DND-41 (cell line): ENCODE data around the gene TLE4.

ENCODE experiments used
- ATAC-seq: fragments of 200-7000 bp; cut with Tn5 transposase; 3 replicates; pipeline ENCODE4 v1.9.1; 2021; ENCODE audit warnings: low read depth; ENCODE audit not compliant: insufficient read depth
- DNase-seq: peaks from one replicate; pipeline ENCODE4 v3.0.0-alpha.2; 2020
- H2AFZ ChIP-seq: 2 replicates; pipeline ENCODE4 v1.6.0; 2012; ENCODE audit warnings: low read depth, low read length
- H3K27ac ChIP-seq: 2 replicates; pipeline ENCODE4 v1.5.1; 2012; ENCODE audit warnings: low read length, inconsistent platforms
- H3K27me3 ChIP-seq: fragments of 200-600 bp; sonication (generic); 2 replicates; pipeline ENCODE4 v1.6.0; 2012; ENCODE audit warnings: low read length, mild to moderate bottlenecking, inconsistent platforms; ENCODE audit not compliant: insufficient read depth, poor library complexity
- H3K36me3 ChIP-seq: 2 replicates; pipeline ENCODE4 v1.5.1; 2012; ENCODE audit warnings: low read length, inconsistent platforms; ENCODE audit not compliant: insufficient read depth
- H3K4me1 ChIP-seq: 2 replicates; pipeline ENCODE4 v1.5.1; 2012; ENCODE audit warnings: mild to moderate bottlenecking, low read length; ENCODE audit not compliant: insufficient read depth
- H3K4me2 ChIP-seq: 2 replicates; pipeline ENCODE4 v1.6.0; 2012; ENCODE audit warnings: mild to moderate bottlenecking, moderate library complexity, low read length, inconsistent platforms; ENCODE audit not compliant: insufficient read depth
- H3K4me3 ChIP-seq, 2 experiments: fragments of 200-600 bp in 1 of 2; shearing (Covaris generic) in 1 of 2; 2 replicates each; pipeline ENCODE4 v1.5.1; 2012 to 2016; ENCODE audit warnings: inconsistent platforms in 2 of 2, low read length in 2 of 2, mild to moderate bottlenecking in 2 of 2, low read depth in 1 of 2, moderate library complexity in 1 of 2
- H3K79me2 ChIP-seq: 2 replicates; pipeline ENCODE4 v1.6.0; 2012; ENCODE audit warnings: low read length, inconsistent platforms; ENCODE audit not compliant: insufficient read depth
- H3K9ac ChIP-seq: 2 replicates; pipeline ENCODE4 v1.6.0; 2012; ENCODE audit warnings: low read depth, mild to moderate bottlenecking, inconsistent platforms, low read length, moderate library complexity
- H3K9me3 ChIP-seq: 2 replicates; pipeline ENCODE4 v1.5.1; 2012; ENCODE audit warnings: low read length, moderate library complexity, mild to moderate bottlenecking, inconsistent platforms; ENCODE audit not compliant: insufficient read depth, severe bottlenecking
- H4K20me1 ChIP-seq: 2 replicates; pipeline ENCODE4 v1.6.0; 2012; ENCODE audit warnings: low read length; ENCODE audit not compliant: insufficient read depth
- EZH2 ChIP-seq: IDR thresholded peaks from 3 replicates; pipeline ENCODE4 v1.6.1; 2012; ENCODE audit warnings: borderline replicate concordance, low read depth, mild to moderate bottlenecking, moderate library complexity, low read length, inconsistent platforms; ENCODE audit not compliant: severe bottlenecking
- TF ChIP-seq, protein P1 (sequence below): IDR thresholded peaks from 2 replicates; pipeline ENCODE4 v1.5.1; 2012; ENCODE audit warnings: borderline replicate concordance, low read length, moderate library complexity, mild to moderate bottlenecking; ENCODE audit not compliant: poor library complexity, severe bottlenecking; ENCODE audit errors: extremely low read depth

Gene TLE4

DNA sequence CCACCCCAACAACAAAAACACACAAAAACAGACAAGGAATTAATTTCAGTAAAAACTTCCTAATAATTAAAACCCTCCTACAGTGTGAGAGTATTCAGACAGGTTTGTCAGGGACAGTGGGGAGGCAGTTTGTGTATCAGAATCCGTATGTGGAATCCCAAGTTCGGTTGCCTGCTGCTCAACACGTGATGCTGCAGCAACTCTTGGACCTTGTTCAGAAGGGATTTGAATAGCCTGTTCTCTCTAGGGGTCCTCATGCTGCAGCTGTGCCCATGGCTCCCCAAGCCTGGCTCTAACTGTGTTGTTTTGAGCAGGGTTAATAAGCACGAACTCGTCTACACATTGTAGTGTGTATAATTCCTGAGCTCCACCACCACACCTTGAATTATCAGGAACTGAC lies 28.7 kb downstream of the TLE4 start:
- Histone ChIP-seq H3K4me2 (no peak overlapping the region), H3K79me2 (peaks cover 9% of the 10 kb centered on the region), H3K27me3 (no peaks in the 10 kb centered on the region), H3K9me3 (no peaks in the 10 kb centered on the region), H2AFZ (no peak overlapping the region), H3K4me3 (no peak overlapping the region), H3K36me3 (no peaks in the 10 kb centered on the region; the same call in 1 of the 2 replicates), H4K20me1 (peaks cover 27% of the 10 kb centered on the region; the same call in 1 of the 2 replicates), H3K4me1 (no peaks in the 10 kb centered on the region), H3K9ac (no peak overlapping the region), H3K27ac (no peak overlapping the region)
- no peak for DNase-seq
- TF ChIP-seq, protein P1, sequence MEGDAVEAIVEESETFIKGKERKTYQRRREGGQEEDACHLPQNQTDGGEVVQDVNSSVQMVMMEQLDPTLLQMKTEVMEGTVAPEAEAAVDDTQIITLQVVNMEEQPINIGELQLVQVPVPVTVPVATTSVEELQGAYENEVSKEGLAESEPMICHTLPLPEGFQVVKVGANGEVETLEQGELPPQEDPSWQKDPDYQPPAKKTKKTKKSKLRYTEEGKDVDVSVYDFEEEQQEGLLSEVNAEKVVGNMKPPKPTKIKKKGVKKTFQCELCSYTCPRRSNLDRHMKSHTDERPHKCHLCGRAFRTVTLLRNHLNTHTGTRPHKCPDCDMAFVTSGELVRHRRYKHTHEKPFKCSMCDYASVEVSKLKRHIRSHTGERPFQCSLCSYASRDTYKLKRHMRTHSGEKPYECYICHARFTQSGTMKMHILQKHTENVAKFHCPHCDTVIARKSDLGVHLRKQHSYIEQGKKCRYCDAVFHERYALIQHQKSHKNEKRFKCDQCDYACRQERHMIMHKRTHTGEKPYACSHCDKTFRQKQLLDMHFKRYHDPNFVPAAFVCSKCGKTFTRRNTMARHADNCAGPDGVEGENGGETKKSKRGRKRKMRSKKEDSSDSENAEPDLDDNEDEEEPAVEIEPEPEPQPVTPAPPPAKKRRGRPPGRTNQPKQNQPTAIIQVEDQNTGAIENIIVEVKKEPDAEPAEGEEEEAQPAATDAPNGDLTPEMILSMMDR, result no peak
- TF ChIP-seq EZH2, result no peak
- ATAC-seq, result no peak

DNA sequence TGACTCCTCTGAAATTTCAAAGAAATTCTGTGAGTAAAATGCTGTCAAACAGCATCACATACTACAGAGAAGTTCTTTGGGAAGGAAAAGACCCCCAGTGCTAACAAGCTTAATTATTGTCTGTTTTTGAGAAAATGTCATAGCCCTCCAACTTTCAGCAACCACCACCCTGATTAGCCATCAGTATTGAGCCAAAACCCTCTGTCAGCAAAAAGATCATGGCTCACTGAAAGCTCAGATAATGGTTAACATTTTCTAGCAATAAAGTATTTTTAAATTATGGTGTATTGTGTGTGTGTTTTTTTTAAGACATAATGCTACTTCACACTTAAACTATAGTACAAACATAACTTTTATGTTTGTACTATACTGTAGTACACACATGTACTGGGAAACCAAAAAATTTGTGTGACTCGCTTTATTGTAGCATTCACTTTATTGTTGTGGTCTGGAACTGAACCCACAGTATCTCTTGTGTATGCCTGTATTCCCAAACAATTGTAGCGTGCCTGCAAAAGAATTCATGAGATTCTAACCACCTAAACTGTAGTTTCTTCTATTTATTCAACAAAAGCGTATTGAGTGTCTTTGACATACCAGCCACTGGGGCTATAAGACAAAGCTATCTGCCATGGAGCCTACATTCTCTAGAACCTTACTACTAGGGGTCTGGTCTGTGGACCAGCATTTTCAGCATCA lies 31.6 kb downstream of the TLE4 start:
- peaks cover 11% of the 10 kb centered on the region; the same call in 1 of the 2 replicates for H4K20me1 ChIP-seq
- DNase-seq (no peak), ATAC-seq (no peak)
- no peak overlapping the region for H3K27ac ChIP-seq
- peaks cover 2% of the 10 kb centered on the region; the same call in 1 of the 2 replicates for H3K79me2 ChIP-seq
- H3K36me3 ChIP-seq, result no peaks in the 10 kb centered on the region; the same call in 1 of the 2 replicates
- no peak overlapping the region for H3K4me2 ChIP-seq
- H3K9ac ChIP-seq, result no peak overlapping the region
- H3K9me3 ChIP-seq, result no peaks in the 10 kb centered on the region
- no peaks in the 10 kb centered on the region for H3K27me3 ChIP-seq
- H2AFZ ChIP-seq, result no peak overlapping the region
- H3K4me3 ChIP-seq, result no peak overlapping the region
- TF ChIP-seq, protein P1, result no peak
- TF ChIP-seq EZH2, result no peak
- H3K4me1 ChIP-seq, result no peaks in the 10 kb centered on the region

DNA sequence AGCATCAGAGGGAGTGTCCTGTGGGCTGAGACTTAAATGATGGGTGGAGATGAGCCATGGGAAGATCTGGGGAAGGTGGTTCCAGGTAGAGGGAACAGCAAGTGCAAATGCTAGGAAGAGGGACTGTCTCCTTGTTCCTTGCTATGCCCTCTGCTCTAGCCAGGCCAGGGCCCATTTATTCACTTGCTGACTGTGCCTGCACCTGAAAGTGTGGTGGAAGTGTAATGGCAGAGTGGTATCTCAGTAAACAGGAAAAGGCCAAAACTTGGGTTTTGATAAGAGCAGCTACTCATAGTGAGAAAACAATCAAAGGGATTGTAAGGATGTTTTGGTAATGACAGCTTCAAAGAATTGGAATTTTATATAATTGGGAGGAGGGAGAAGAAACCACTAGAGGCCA lies 32.4 kb downstream of the TLE4 start:
- no peak for ATAC-seq
- H3K9ac ChIP-seq, result no peak overlapping the region
- H3K4me3 ChIP-seq, result no peak overlapping the region
- H3K27ac ChIP-seq, result no peak overlapping the region
- H3K36me3 ChIP-seq, result no peaks in the 10 kb centered on the region; the same call in 1 of the 2 replicates
- no peaks in the 10 kb centered on the region for H3K27me3 ChIP-seq
- no peak for DNase-seq
- H4K20me1 ChIP-seq, result peaks cover 9% of the 10 kb centered on the region; the same call in 1 of the 2 replicates
- H3K4me1 ChIP-seq, result no peaks in the 10 kb centered on the region
- H3K9me3 ChIP-seq, result no peaks in the 10 kb centered on the region
- H3K79me2 ChIP-seq, result peaks cover 2% of the 10 kb centered on the region; the same call in 1 of the 2 replicates
- no peak for TF ChIP-seq EZH2
- TF ChIP-seq, protein P1, result no peak
- no peak overlapping the region for H2AFZ ChIP-seq
- no peak overlapping the region for H3K4me2 ChIP-seq
